Stimulated activated naive CD4-positive, alpha-beta T cell treated with Interleukin-2 at 50 U/mL for 16 hours (primary cell): ENCODE measurements around the gene MRLN.

Source experiments
- DNase-seq: peaks from one replicate; lab custom pipeline; 2025; lab: John Stamatoyannopoulos, UW

Gene MRLN

GRCh38 chr10:59705931-59706330 lies 47.3 kb downstream of the MRLN start:
- DNase-seq: no peak

GRCh38 chr10:59704630-59705029 lies 48.6 kb downstream of the MRLN start:
- no peak for DNase-seq

GRCh38 chr10:59702347-59702746 lies 50.9 kb downstream of the MRLN start:
- DNase-seq: no peak

GRCh38 chr10:59700709-59701108 lies 52.5 kb downstream of the MRLN start:
- no peak for DNase-seq

- no peak for DNase-seq
Observed at GRCh38 chr10:59698326-59698725, 54.9 kb downstream of the MRLN start.

- no peak for DNase-seq
Observed at GRCh38 chr10:59695637-59696036, 57.6 kb downstream of the MRLN start.

- no peak for DNase-seq
Observed at GRCh38 chr10:59694936-59695335, 58.3 kb downstream of the MRLN start.

- DNase-seq: no peak
Observed at GRCh38 chr10:59692113-59692512, 61.1 kb downstream of the MRLN start.

- no peak for DNase-seq
Observed at GRCh38 chr10:59688921-59689351, 64.3 kb downstream of the MRLN start.

- DNase-seq: no peak
Observed at GRCh38 chr10:59687657-59688056, 65.6 kb downstream of the MRLN start.
